Immature natural killer cell (primary cell): ENCODE measurements around the gene LIAS. TPM values are rescaled to one million over a fixed set of nuclear protein-coding genes. Genes with fewer than 3 reads are reported as not detected.
"Not testable (repeated sequence)": the region's sequence is repeated elsewhere in the genome, so short reads cannot be mapped to it uniquely, and the experiment has no call there.

Source experiments
- DNase-seq, 3 donors: peaks; one replicate each; pipeline ENCODE4 v3.0.0; 2022; ENCODE audit warnings: mixed read lengths in 1 of 3
- H3K27ac Mint-ChIP-seq, 6 donors: one replicate each; pipeline ENCODE4 v1.8.0; 2020; ENCODE audit warnings: mixed read lengths in 6 of 6, mild to moderate bottlenecking in 5 of 6, inconsistent platforms in 4 of 6, moderate library complexity in 3 of 6
- H3K27me3 Mint-ChIP-seq, 3 donors: one replicate each; pipeline ENCODE4 v1.8.0; 2020 to 2021; ENCODE audit warnings: low read depth in 3 of 3, mild to moderate bottlenecking in 3 of 3, mixed read lengths in 3 of 3, moderate library complexity in 3 of 3, inconsistent platforms in 1 of 3
- H3K36me3 Mint-ChIP-seq, 3 donors: one replicate each; pipeline ENCODE4 v1.8.0; 2020; ENCODE audit warnings: mixed read lengths in 3 of 3, inconsistent platforms in 2 of 3, mild to moderate bottlenecking in 2 of 3
- H3K4me1 Mint-ChIP-seq, 2 donors: one replicate each; pipeline ENCODE4 v1.8.0; 2020; ENCODE audit warnings: inconsistent platforms in 2 of 2, mild to moderate bottlenecking in 2 of 2, mixed read lengths in 2 of 2, moderate library complexity in 1 of 2
- H3K4me3 Mint-ChIP-seq, 5 donors: one replicate each; pipeline ENCODE4 v1.8.0; 2020; ENCODE audit warnings: mild to moderate bottlenecking in 5 of 5, mixed read lengths in 5 of 5, inconsistent platforms in 3 of 5, moderate library complexity in 3 of 5
- H3K9me3 Mint-ChIP-seq, 6 donors: one replicate each; pipeline ENCODE4 v1.8.0; 2020; ENCODE audit warnings: mild to moderate bottlenecking in 6 of 6, mixed read lengths in 6 of 6, inconsistent platforms in 4 of 6, moderate library complexity in 3 of 6
- polyA plus RNA-seq, 3 donors: library from polyadenylated mRNA; unstranded; fragments of 300-500 nt; fragmentation: Illumina TruSeq; gene quantifications; one replicate each; pipeline ENCODE4 v1.2.3, GENCODE V29; 2021

LIAS gene
- polyA plus RNA-seq = 10 to 100 TPM in 1 of 3 donors, 1 to 10 TPM in 2; 7.6 to 11.7 (median 7.8) TPM

DNA sequence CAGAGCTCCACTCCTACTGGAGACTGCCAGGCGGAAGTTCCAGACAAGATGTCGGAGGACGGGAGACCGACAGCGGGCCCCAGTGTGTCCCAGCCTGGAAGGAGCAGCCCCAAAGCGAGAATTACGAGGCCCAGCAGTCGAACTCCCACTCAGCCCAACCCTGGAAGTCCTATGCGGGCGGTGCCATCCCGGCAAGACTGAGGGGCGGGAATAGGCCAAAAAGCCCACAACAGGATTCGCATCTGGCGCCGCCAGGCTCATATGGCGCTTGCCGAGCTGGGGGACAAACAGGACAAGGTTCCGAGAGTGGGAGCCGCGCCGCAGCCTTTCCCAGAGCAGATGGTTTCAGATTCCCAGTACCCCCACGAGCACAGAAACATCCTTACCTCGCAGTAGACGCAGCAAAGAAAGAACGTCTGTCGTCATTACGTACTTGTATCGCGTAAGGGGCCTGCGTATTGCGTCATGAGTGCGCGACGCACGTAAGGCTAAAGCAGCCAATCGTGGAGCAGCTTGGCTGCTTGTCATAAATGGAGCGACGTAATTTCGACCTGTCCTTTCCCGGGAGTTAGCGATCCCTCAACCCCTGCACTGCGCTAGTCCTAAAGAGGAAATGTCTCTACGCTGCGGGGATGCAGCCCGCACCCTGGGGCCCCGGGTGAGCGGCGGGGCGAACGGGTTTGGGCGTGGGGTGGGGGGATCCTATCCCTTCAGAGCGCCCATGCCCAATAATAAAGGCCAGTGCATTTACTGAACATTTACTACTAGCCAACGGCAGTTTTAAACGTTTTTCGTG lies at the start of gene LIAS, which contains the start of gene RPL9:
Gene LIAS (plus strand): TSS at position 552 of the 796 bp plus-strand sequence. CDS start 62 bp downstream, at position 614.
Gene RPL9 (minus strand): TSS at position 418 of the 796 bp plus-strand sequence. CDS start 483 bp downstream, outside the sequence.
- H3K27ac Mint-ChIP-seq = peak within 1 kb of the TSS; percentile 98 to 100 (median 99)
- peak; percentile 93 to 94 (median 93) for DNase-seq
- peaks cover 4 to 25% (median 11%) of the 10 kb centered on the region in 3 donors for H3K36me3 Mint-ChIP-seq
- H3K9me3 Mint-ChIP-seq = no peaks in the 10 kb centered on the region
- peaks cover 5 to 11% (median 9%) of the 10 kb centered on the region in 3 donors for H3K27me3 Mint-ChIP-seq
- peaks cover 36 to 66% of the 10 kb centered on the region in 2 donors for H3K4me1 Mint-ChIP-seq
- peak within 1 kb of the TSS; percentile 95 to 98 (median 97) for H3K4me3 Mint-ChIP-seq

DNA sequence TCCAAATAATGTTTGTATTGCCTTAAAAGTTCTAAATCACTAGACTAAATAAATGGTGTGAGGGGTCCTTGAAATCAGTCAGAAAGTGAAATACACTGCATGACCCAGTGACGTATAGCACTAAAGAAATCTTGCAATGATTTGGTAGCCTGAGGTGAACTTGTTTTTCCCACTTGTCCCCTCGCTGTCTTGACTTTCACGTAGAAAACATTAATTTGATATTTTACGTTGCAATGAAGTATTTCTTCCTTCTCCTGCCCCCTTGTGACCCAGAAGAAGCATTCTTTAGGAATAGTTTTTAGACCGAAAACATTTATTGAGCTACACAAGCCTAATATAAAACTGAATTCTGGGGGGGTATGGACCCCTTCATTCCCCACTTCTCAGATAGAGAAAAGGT lies 48.4 kb upstream of the LIAS start:
- H3K4me3 Mint-ChIP-seq = no peak overlapping the region
- H3K9me3 Mint-ChIP-seq = no peaks in the 10 kb centered on the region
- no peaks in the 10 kb centered on the region for H3K36me3 Mint-ChIP-seq
- H3K27me3 Mint-ChIP-seq = peaks cover 0 to 6% (median 0%) of the 10 kb centered on the region in 3 donors
- peak in 1 of 3 donors; percentile 0 for DNase-seq
- H3K4me1 Mint-ChIP-seq = no peaks in the 10 kb centered on the region
- no peak overlapping the region for H3K27ac Mint-ChIP-seq

DNA sequence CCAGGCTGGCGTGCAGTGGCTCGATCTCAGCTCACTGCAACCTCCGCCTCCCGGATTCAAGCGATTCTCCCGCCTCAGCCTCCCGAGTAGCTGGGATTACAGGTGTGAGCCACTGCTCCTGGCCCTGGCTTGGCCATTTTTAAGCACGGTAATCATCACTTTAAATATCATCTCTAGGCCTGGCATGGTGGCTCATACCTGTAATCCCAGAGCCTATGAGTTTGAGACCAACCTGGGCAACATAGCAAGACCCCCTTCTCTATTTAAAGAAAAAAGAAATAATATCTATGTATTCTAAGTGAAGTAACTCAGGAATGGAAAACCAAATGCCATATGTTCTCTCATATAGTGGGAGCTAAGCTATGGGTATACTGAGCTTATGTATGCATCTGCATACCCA lies 47.3 kb upstream of the LIAS start:
- not testable (repeated sequence) for H3K9me3 Mint-ChIP-seq, H3K4me1 Mint-ChIP-seq, DNase-seq, H3K36me3 Mint-ChIP-seq, H3K4me3 Mint-ChIP-seq, H3K27me3 Mint-ChIP-seq, H3K27ac Mint-ChIP-seq

DNA sequence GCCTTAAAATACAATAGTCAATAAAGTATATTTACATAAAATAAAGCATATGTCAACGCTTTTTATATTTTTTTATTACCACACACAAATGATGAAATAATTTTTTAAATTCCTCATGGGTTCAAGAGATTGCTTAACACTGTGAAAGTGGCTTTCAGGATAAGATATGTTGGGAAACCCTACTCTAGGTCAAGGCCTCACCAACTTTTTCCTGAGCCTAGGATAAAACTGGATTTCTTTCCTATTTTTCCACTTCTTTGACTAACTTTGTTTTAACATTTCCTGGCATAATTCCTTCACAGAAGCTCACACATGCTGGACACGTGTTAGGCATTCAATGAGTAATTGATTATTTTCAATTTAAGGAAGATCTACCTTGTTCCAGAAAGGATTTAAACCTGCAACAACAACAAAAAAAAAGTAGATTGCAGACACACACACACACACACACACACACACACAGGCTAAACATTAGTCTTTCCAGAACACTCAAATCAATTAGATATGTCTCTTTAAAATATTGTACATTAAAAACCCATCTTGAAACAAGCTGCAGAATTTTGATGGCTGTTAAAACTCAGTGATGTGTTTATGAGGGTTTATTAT lies 43.1 kb upstream of the LIAS start:
- Mint-ChIP-seq H3K4me1 (no peaks in the 10 kb centered on the region), H3K27ac (no peak overlapping the region), H3K9me3 (no peaks in the 10 kb centered on the region), H3K27me3 (peaks cover 0 to 6% (median 5%) of the 10 kb centered on the region in 3 donors), H3K4me3 (no peak overlapping the region), H3K36me3 (no peaks in the 10 kb centered on the region)
- DNase-seq = no peak

DNA sequence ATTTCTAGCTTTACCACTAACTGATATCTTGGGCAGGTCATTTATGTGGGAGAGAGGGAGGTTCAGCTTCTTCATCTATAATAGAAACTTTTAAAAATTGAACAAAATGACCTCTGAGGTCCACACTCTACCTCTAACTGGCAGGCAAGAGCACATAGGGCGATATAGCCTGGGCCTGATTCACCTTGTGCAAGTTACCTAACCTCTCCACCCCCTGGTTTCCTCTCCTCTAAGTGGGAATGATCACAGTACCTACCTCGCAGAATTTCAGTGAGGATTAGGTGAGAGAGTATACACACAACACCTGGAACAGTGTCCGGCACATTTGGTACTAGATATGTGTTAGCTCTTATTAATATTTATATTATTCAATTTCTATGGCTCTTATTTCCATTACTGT lies 36.6 kb upstream of the LIAS start:
- DNase-seq = no peak
- H3K4me1 Mint-ChIP-seq = no peaks in the 10 kb centered on the region
- peaks cover 0 to 7% (median 3%) of the 10 kb centered on the region in 3 donors for H3K27me3 Mint-ChIP-seq
- no peak overlapping the region for H3K27ac Mint-ChIP-seq
- H3K4me3 Mint-ChIP-seq = no peak overlapping the region
- no peaks in the 10 kb centered on the region for H3K36me3 Mint-ChIP-seq
- H3K9me3 Mint-ChIP-seq = no peaks in the 10 kb centered on the region

DNA sequence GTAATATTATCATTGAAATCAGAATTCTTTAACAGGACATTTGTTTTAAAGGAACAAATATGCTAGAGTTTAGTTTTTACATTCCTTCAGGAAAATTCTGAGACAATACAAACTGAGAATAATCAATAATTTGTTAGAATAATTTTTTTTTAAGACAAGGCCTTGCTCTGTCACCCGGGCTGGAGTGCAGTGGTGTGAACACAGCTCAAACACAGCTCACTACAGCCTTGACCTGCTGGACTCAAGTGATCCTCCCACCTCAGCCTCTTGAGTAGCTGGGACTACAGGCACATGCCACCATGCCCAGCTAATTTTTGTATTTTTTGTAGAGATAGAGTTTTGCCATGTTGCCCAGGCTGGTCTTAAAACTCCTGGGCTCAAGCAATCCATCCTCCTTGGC lies 33.6 kb upstream of the LIAS start:
- not testable (repeated sequence) for H3K27ac Mint-ChIP-seq, H3K4me3 Mint-ChIP-seq, H3K4me1 Mint-ChIP-seq, DNase-seq, H3K27me3 Mint-ChIP-seq, H3K36me3 Mint-ChIP-seq, H3K9me3 Mint-ChIP-seq

DNA sequence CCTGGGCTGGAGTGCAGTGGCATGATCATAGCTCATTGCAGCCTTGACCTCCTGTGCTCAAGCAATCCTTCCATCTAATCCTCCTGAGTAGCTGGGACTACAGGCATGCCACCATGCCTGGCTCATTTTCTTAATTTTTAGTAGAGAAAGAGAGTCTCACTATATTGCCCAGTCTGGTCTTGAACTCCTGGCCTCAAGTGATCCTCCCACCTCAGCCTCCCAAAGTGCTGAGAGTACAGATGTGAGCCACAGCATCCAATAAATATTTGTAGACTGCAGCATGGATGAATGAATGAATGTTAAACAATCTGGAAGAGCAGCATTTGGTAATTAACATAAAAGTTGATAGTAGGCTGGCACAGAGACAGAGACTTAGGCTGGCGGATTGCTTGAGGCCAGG lies 32.1 kb upstream of the LIAS start:
- Mint-ChIP-seq H3K27ac (no peak overlapping the region), H3K4me1 (no peaks in the 10 kb centered on the region), H3K36me3 (no peaks in the 10 kb centered on the region), H3K4me3 (no peak overlapping the region), H3K27me3 (peaks cover 2 to 3% (median 2%) of the 10 kb centered on the region in 3 donors), H3K9me3 (no peaks in the 10 kb centered on the region)
- no peak for DNase-seq

DNA sequence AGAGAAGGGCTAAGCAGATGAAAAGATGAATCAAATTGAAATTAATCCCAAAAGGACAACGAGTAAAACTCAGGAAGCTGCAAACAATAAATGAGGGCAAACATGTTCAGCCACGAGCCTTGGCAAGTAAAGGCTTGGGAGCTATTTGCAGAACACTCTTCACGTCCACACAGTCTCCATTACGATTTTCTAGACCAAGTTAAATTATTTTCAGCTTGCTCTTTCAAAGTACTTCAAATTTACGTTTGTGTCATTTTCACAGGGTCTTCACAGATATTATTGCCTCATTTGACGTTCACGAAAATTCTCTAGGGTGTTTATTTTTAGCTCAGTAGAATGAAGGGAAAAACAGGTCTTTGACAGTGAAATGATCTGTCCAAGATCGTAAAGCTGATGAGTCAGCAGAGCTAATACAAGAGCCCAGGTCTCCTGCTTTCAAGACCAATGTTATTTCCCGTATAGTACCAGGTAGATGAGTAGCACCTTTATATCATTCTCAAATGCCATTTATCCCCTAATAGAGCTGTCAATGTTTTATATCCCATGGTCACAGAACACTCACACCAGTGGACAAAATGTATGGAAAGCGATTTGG lies 31.2 kb upstream of the LIAS start:
- DNase-seq = no peak
- H3K4me3 Mint-ChIP-seq = no peak overlapping the region
- H3K27ac Mint-ChIP-seq = no peak overlapping the region
- no peaks in the 10 kb centered on the region for H3K4me1 Mint-ChIP-seq
- no peaks in the 10 kb centered on the region for H3K9me3 Mint-ChIP-seq
- H3K27me3 Mint-ChIP-seq = peaks cover 0 to 5% (median 2%) of the 10 kb centered on the region in 3 donors
- H3K36me3 Mint-ChIP-seq = no peaks in the 10 kb centered on the region

DNA sequence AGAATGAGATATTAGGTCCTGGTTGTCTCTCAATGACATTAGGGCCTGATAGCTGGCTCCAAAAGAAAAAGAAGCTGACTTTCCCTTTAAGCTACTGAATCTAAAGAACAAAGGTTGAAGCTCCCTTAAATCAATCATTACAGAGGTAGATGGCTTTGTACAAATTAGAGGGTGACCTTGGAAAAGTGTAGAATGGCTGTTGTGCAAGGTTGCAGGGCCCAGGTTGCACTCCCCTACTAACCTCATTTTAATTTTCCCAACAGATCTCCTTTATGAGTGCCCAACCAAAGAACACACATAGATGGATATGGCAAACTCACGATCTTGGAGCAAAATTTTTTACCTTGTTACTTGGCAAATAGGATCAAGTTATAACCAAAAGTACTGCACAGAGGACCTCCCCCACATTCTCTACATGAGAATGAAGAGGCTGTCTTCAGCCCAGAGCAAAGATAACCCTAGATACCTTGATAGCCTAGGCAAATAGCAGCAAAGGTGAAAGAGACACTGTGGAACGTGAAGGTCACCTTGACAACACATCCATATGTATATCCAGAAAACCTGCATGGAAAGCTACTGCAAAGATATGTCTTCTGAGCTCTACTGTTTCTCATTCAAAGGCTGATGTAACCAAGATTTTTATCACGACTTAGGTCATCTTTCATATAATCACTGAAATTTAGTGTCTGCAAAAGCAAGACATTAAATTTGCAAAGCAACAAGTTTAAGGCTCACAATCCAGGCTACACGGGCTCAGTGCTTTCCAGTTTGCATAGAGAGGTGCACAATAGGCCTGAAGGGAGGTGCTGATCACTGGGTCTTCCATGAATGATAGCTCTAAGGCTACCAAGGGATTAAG lies 29.2 kb upstream of the LIAS start:
- no peaks in the 10 kb centered on the region for H3K4me1 Mint-ChIP-seq
- no peaks in the 10 kb centered on the region for H3K36me3 Mint-ChIP-seq
- no peak for DNase-seq
- H3K9me3 Mint-ChIP-seq = no peaks in the 10 kb centered on the region
- H3K27me3 Mint-ChIP-seq = peaks cover 0 to 5% (median 2%) of the 10 kb centered on the region in 3 donors
- H3K27ac Mint-ChIP-seq = no peak overlapping the region
- H3K4me3 Mint-ChIP-seq = no peak overlapping the region

DNA sequence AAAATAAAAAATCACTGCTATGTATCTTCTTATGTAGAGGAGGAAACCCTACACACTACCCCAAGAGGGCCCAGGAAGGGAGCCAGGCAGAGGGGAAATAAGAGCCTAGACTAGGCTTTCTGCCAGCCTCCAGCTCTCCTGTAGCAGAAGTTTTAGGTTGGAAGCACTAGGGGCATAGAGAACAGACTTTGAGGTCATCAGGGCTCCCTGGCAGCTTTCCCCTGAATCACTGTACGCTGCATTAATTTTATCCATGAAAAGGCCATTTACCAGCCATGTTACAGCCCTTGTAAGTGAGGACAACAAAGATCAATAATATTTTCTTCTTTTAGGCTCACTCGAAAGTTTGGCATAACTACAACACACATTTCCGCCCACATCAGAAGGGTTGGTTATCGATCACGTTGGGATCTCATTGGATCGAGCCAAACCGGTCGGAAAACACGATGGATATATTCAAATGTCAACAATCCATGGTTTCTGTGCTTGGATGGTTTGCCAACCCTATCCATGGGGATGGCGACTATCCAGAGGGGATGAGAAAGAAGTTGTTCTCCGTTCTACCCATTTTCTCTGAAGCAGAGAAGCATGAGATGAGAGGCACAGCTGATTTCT lies 24.9 kb upstream of the LIAS start:
- no peak for DNase-seq
- Mint-ChIP-seq H3K27ac (no peak overlapping the region), H3K9me3 (no peaks in the 10 kb centered on the region), H3K27me3 (peaks cover 0 to 8% (median 1%) of the 10 kb centered on the region in 3 donors), H3K4me3 (no peak overlapping the region), H3K36me3 (no peaks in the 10 kb centered on the region), H3K4me1 (no peaks in the 10 kb centered on the region)

DNA sequence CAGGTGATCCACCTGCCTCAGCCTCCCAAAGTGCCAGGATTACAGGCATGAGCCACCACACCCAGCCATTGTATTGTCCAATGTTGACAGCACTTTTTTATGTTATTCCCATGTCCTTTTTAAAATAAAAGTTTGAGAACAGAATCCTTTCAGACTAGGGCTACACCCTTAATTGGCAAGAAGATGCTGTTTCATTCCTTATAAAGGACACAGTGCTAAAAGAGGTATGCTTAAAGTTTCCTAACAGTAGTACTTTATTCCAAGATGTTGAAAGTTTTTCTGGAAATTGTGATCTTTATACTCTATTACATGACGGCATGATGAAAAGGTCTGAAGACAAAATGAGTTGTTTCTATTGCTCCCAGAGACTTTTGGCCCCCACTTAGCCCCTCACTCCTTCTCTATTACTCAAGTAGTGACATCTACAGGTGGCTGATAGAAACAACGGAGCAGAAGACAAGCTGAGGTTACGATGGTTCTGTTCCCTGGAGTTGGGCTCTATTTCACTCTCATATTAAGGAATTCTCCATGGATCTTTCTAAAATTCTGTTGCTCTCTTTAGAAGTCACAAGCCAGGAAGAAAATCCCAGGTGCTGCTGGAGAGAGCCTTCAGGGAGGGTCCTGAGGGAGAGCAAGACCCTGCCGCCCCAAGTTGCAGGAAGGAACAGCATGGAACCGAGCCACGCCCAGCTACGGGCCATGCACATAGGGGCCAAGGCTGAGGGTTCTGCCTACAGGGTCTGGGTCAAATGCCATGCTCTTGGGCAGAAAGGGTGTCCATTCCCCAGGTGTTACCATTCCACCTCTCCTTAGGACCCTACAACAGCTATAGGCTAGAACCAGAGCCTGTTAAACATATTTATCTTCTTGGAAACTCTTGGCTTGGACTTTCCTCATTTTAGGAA lies 22.9 kb upstream of the LIAS start:
- DNase-seq = no peak
- H3K4me1 Mint-ChIP-seq = no peaks in the 10 kb centered on the region
- no peaks in the 10 kb centered on the region for H3K9me3 Mint-ChIP-seq
- no peak overlapping the region for H3K4me3 Mint-ChIP-seq
- no peaks in the 10 kb centered on the region for H3K36me3 Mint-ChIP-seq
- no peak overlapping the region for H3K27ac Mint-ChIP-seq
- peaks cover 1 to 9% (median 2%) of the 10 kb centered on the region in 3 donors for H3K27me3 Mint-ChIP-seq

DNA sequence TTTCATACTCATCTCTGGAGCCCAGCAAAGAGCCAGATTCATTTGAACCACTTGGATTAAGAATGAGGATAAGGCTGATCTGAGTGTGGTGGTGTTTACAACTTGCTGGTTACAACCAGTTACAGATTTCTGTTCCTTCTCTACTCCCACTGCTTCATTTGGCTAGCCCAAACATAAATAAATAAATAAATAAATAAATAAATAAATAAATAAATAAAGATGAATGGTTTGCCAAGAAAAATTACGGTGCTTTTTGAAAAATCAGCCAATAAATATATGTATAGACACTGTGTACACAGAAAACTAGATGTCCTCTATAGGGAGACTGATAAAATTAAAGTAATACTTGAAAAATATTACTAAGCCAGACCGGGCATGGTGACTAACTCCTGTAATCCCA lies 17.3 kb upstream of the LIAS start:
- Mint-ChIP-seq H3K36me3 (no peaks in the 10 kb centered on the region), H3K27ac (no peak overlapping the region), H3K27me3 (peaks cover 0 to 6% (median 5%) of the 10 kb centered on the region in 3 donors), H3K4me1 (no peaks in the 10 kb centered on the region), H3K9me3 (no peaks in the 10 kb centered on the region), H3K4me3 (no peak overlapping the region)
- no peak for DNase-seq
